ENCODE data around the gene TRRAP.

GRCh38 chr7:98930464-98930863, 52.1 kb downstream of the TRRAP start:
- TF ChIP-seq ZNF274 (IDR thresholded peaks at IDR 0.05; ENCODE audit: borderline replicate concordance, extremely low read depth, low read length) (no peak), YY1 (IDR thresholded peaks at IDR 0.05; ENCODE audit: low read depth, low read length) (no peak), POLR2AphosphoS5 (IDR thresholded peaks at IDR 0.05; ENCODE audit: low read depth, low read length) (no peak), CHD1 (IDR thresholded peaks at IDR 0.05; ENCODE audit: low read depth, low read length) (no peak), EP300 (IDR thresholded peaks at IDR 0.05; ENCODE audit: borderline replicate concordance in 1 of 2, low read depth in 2 of 2, low read length in 2 of 2) (no peak), JUND (IDR thresholded peaks at IDR 0.05; ENCODE audit: low read length) (no peak), CHD2 (IDR thresholded peaks at IDR 0.05; ENCODE audit: low read length) (no peak), HDAC2 (IDR thresholded peaks at IDR 0.05; ENCODE audit: borderline replicate concordance in 1 of 2, low read depth in 2 of 2, low read length in 2 of 2) (no peak), POLR2A (IDR thresholded peaks at IDR 0.05; ENCODE audit: control extremely low read depth in 1 of 2, low read depth in 2 of 2, low read length in 2 of 2) (no peak)
- TF ChIP-seq, protein P1, sequence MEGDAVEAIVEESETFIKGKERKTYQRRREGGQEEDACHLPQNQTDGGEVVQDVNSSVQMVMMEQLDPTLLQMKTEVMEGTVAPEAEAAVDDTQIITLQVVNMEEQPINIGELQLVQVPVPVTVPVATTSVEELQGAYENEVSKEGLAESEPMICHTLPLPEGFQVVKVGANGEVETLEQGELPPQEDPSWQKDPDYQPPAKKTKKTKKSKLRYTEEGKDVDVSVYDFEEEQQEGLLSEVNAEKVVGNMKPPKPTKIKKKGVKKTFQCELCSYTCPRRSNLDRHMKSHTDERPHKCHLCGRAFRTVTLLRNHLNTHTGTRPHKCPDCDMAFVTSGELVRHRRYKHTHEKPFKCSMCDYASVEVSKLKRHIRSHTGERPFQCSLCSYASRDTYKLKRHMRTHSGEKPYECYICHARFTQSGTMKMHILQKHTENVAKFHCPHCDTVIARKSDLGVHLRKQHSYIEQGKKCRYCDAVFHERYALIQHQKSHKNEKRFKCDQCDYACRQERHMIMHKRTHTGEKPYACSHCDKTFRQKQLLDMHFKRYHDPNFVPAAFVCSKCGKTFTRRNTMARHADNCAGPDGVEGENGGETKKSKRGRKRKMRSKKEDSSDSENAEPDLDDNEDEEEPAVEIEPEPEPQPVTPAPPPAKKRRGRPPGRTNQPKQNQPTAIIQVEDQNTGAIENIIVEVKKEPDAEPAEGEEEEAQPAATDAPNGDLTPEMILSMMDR (IDR thresholded peaks at IDR 0.05; ENCODE audit: control extremely low read depth in 1 of 3, insufficient read depth in 1 of 3, low read depth in 1 of 3, low read length in 3 of 3) = no peak

Measured in H1 (cell line).